Fibroblast of lung (primary cell): Measurements from ENCODE around the gene BTF3.

Experiments used
- EZH2 ChIP-seq: IDR thresholded peaks from 2 replicates; pipeline ENCODE4 v1.5.1; 2012; ENCODE audit warnings: low read length, control low read depth, mild to moderate bottlenecking; ENCODE audit errors: missing control alignments
- TF ChIP-seq, protein P1 (sequence below), 2 donors: IDR thresholded peaks in 1 of 2; conservative IDR thresholded peaks in 1 of 2; 1 replicate in 1 of 2; 2 replicates in 1 of 2; pipeline ENCODE4 v1.5.1; 2011 to 2012; ENCODE audit warnings: low read length in 2 of 2, control low read depth in 1 of 2, inconsistent platforms in 1 of 2, low read depth in 1 of 2, mild to moderate bottlenecking in 1 of 2

DNA sequence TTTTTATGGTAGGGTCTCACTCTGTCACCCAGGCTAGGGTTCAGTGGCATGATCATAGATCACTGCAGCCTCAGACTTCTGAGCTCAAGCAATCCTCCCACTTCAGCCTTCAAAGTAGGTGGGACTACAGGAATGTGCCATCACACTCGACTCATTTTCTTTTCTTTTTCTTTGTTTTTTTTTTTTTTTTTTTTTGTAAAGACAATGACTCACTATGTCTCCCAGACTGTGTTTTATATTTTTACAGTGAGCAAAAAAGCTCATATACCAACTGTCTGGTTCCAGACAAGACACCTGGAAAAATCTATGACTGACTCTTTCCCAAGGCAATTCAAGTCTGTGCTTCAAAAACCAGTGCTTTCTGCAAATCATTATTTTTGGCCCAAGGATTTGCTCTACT lies 38.9 kb upstream of the BTF3 start:
- TF ChIP-seq, protein P1, sequence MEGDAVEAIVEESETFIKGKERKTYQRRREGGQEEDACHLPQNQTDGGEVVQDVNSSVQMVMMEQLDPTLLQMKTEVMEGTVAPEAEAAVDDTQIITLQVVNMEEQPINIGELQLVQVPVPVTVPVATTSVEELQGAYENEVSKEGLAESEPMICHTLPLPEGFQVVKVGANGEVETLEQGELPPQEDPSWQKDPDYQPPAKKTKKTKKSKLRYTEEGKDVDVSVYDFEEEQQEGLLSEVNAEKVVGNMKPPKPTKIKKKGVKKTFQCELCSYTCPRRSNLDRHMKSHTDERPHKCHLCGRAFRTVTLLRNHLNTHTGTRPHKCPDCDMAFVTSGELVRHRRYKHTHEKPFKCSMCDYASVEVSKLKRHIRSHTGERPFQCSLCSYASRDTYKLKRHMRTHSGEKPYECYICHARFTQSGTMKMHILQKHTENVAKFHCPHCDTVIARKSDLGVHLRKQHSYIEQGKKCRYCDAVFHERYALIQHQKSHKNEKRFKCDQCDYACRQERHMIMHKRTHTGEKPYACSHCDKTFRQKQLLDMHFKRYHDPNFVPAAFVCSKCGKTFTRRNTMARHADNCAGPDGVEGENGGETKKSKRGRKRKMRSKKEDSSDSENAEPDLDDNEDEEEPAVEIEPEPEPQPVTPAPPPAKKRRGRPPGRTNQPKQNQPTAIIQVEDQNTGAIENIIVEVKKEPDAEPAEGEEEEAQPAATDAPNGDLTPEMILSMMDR (conservative IDR thresholded peaks at IDR 0.05 in 1 of 2, IDR thresholded peaks at IDR 0.05 in 1 of 2; ENCODE audit: low read depth in 1 of 2, low read length in 2 of 2): no peak
- no peak for TF ChIP-seq EZH2
